ENCODE results near the gene TBC1D4.
"Not testable (repeated sequence)": the region's sequence is repeated elsewhere in the genome, so short reads cannot be mapped to it uniquely, and the experiment has no call there.

TBC1D4 gene

DNA sequence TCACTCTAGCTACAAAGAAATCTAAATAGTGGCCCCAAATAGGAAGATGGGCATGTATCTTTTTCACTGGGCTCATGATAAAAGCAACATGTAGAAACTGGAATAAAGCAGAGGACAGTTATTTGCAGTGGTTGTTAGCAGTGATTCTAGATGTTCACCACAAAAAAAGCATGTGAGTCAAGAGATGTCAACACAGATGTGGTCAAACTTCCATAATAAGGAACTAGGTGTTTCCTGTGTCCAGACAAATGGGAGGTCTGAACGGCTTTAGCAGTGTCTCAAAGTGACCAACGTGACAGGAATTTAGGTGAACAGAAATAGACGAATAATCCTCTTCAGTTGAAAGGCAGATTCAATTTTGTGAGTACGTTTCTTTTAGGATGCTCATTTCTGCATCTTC is 162.7 kb downstream of the TBC1D4 start:
- DNase-seq (ENCODE audit: low spot score), result no peak

DNA sequence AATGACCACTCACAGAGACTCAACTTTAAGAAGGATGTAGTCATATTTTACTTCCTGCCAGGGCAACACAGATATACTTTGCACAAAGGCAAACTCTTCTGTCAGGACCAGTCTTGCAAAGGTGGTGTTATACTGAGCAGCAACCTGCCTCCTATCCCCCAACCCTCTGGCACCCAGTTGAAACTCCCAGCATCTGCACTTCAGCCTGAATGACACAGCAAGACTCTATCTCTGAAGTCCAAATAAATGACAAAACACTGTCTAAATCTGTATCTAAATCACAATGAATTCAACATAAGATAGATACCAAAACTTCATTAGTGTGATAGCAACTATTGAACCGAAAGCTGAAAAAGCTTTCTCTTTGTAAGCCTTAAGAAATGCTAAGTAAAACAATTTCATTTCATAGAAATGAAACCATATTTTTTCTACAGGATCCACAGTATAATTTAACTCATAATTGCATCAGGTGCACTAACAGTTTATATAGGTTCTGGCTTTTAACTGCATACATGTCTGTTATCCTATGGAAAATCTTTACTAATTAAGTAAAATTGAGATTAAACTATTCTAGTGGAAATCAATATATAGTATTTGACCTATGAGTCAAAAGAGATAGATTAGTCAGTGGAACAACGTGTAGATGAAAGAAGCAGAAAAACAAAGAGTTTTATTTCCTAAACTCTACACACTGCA is 163.7 kb downstream of the TBC1D4 start:
- DNase-seq (ENCODE audit: low spot score), result peak; percentile 20

DNA sequence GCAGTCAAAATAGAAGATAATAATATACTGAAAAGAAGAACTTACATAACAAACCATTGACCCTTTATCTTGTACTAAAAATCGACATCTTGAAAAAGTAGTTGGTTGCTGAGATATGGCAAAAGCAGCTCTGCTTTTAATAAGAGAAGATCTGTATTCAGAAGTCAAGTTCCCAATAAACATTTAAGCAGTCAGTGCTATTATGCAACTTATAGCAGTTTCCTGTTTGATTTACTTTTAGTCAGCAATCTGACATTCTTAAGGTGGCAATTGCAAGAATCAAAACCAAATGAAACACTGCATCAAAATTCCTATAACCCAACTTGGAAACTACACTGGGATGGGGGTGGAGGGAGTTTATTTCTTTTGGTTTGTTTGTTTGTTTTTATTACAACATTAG is 165.5 kb downstream of the TBC1D4 start:
- DNase-seq (ENCODE audit: low spot score), result peak; percentile 23

DNA sequence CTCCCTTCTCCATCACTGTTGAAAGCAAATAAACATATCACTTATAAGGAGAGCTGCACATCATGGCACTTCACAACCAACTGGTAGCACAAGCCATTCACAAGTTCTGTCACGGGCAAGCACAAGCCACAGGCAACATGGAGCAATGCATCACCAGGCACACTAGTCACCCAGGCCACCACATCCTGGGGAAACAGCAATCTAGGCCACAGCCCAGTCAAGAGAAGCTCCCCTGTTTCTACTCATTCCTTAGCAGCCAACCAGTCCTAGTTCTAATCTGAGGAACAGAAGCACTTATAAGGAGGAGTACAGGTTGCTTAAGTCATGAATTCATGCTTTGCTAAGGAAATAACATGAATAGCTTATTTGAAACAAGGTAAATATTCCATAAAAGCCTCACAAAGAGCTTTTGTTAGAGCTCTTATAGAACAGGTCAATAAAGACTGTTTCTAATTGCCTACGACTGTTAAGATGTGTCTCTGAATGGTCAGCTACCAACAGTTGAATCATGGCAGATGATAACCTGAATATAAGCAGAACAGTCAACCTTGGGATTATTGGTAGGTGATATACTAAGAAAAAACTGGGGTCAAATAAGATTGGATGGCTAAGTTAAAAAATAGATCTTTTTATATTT is 169.0 kb downstream of the TBC1D4 start:
- DNase-seq (ENCODE audit: low spot score), result peak; percentile 39

DNA sequence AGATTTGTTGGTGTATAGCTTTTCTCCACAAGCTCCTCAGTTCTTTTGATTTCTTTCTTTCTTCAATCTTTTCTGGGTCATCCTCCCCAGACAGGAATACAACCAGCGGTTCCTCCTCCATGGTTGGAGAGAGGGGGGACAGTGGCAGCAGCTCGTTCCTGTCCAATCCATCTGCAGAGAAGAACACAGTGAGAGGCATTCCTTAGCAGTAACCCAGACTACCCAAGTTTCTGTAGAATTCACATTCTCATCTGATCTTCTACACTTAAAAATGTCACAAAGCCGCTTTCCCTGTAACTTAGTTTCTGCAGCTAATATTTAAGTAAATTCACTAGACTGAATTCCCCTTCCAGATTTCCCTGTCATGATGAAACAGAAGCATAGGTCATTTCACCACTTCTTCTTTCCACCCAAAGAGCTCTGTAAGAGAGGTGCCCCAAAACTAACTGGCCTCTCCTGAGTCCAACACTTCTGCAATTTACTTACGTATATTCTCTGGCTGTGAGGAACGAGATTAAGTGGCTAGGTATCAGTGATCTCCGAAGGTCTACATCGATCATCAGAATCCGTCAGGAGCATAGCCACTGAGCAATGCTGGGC is 171.9 kb downstream of the TBC1D4 start:
- no peak for DNase-seq (ENCODE audit: low spot score)

DNA sequence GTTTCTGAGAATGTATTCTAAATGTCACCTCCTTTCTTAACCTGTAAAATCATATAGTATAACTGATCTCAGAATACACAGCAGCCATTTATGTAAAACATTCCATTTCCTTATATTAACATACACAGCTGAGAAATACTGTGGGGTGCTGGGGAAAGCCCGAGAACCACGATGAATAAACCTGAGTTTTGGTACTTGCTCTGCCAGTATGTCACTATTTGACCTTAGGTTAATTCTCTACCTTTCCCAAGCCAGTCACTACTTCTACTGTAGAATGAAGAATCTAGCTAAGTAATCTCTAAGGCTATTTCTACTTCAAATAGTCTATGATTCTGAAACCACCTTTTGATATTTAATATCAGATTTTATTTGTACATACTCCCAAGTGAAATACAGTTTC is 173.7 kb downstream of the TBC1D4 start:
- no peak for DNase-seq (ENCODE audit: low spot score)

DNA sequence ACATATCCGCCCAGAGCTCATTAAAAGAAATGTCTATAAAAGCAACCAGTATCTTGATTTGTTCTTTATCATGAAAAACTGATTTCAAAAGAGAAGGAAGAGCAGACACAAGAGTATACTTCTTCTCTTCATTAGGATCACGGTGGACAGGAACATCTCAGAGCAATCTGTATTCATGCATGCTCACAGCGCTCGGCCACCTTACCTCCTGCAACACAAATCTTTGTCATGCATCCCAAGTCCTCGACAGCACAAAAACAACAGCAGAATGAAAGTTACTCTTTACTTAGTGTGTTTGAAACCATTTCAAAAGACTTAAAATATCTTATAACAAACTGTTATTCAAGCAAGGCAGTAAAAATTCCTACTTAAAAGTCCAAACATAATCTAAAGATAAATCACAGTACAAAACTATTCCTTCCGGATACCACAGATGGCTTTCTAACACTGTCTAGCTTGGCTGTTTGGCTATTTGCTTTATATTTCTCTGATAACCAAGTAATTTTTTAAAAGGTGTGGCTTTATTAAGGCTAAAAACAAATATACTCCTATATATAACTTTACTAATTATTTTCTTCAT is 174.5 kb downstream of the TBC1D4 start:
- no peak for DNase-seq (ENCODE audit: low spot score)

DNA sequence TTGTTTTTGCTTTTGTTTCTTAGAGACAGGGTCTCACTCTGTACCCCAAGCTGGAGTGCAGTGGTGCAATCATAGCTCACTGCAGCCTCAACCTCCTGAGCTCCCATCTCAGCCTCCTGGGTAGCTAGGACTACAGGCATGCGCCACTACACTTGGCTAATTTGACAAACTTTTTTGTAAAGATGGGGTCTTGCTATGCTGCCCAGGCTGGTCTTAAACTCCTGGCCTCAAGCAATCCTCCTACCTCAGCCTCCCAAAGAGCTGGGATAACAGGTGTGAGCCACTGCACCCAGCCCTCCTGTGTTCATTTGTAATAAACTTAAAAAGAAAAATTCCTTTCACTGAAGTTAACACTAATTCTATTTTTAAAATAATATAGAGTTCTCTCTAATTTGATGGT is 175.0 kb downstream of the TBC1D4 start:
- DNase-seq (ENCODE audit: low spot score), result not testable (repeated sequence)

DNA sequence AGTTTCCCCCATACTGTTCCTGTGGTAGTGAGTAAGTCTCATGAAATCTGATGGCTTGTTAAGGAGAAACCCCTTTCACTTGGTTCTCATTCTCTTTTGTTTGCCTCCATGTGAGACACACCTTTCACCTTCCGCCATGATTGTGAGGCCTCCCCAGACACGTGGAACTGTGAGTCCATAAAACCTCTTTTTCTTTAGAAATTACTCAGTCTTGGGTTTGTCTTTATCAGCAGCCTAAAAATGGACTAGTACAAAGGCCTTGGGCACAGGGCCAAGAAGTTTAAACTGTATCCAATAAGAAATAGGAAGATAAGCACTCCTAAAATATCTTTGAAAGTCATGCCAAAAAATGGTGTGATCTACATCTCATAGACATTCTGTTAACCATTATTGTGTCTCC is 176.9 kb downstream of the TBC1D4 start:
- no peak for DNase-seq (ENCODE audit: low spot score)

DNA sequence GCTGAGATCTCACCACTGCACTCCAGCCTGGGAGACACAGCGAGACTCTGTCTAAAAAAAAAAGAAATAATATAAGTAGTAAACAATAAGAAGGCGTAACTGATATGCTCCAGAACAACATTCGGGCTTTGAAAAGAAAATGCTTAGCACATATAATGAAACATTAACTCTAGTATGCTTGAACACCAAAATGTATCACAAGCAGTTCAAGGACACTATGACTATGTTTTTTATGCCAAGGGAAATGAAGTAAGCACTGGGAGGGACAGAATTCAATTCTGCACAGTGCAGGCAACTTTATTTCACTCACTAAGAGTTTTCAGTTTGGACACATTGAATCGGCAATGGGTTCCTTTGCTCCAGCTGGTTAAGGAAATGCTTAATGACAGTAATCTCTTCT is 178.7 kb downstream of the TBC1D4 start:
- DNase-seq (ENCODE audit: low spot score), result no peak

DNA sequence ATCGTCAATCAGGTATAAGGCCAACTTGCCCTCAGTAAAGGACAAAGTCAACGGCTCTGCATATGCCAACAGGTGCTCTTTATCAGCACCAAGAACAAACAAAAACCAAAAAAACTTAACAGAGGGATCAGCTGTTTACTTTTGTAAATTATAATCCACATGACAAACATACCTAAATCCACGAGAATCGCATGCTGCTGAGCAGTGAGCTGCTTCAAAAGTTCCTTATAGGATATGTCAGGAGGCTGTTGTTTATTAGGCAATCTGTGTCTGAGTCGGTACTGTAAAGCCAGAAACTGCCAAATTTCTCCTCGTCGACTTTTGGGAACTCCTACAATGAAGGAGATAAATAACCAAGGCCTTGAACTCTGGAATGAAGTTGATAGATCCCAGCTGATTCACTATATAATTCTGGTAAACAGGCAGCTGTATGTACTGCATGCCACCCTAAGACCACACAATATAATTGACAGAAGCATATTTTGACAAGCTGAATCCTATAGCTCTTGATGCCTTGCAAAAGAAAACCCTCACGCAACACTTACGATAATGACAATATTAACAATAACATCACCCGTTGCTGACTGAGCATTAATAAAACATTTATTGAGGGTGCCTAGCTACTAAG is 179.8 kb downstream of the TBC1D4 start:
- no peak for DNase-seq (ENCODE audit: low spot score)

DNA sequence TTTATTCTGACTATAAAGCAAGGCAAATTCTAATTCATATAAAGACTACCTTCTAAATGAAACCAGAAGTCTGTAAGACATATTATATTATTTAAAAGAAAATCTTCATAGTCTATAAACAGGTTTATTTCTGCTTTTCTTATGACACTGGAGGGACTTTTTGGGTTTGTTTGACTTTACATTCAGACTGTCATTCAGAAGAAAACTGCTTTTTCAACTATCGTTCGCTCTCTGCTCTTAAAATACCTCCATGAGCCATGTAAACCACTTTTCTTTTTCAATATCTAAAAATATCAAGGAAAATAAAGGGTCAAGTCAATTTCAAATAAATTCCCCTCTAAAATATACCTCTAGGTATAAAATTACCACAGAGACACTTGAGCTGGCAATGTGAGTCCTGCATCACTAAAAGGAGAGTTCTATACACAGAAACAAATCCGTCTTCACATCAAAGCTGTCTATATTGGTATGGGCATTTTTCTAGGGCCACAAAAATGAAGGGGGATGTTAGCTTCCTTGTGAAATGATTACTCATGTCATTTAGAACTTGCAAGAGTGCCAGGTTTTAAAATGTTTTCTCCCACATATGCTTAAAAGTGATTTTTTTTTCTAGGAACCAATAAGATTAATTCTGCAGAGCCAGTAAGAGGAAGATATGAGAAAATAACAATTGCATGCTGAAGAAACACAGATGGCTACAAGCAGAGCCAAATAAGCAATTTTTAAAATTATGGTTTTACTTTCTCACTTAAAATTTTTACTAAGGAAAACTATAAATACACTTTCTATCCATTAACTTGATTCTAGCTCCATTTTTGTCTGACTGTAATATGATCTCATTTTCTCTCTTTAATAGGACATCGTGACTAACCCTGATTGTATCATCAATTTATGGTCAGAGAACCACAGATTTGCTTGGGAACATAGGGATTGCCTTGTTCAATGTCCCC is 181.8 kb downstream of the TBC1D4 start:
- DNase-seq (ENCODE audit: low spot score), result peak; percentile 17

DNA sequence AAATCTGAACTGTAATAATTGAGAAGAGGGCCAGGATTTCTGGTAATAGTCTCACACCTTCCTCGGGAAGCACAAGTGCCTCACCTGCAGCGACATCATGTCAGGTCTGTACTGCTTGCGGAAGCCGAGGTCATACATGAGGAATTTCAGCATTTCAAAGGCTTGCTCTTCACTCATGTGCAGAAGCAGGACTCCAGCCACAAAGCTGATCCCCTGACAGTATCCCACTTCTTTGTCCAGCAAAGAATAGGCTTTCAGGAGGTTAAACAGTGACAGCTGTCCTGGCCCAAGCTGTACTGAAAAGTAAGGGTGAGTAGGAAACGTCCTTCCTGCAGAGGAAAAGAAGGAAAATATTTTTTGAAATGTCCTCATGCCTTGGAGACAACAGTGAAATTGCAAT is 182.7 kb downstream of the TBC1D4 start:
- DNase-seq (ENCODE audit: low spot score), result no peak

DNA sequence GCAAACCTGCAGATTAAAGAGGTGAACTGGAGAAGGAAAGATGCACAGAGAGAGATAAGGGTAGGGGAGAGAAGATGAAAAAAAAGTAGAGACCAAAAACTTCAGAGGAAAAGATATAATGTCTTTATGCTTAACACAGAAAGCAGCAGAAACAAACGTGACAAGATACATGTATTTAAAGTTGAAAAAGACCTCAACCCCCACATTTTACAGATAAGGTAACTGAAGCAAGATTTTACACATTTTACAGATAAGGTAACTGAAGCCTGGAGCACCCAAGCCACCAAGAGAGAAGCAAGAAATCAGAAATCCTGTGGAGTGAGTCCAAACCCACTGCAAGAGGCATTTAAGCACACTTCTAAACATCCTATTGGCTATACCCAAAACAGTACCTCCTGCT is 185.3 kb downstream of the TBC1D4 start:
- DNase-seq (ENCODE audit: low spot score), result no peak

DNA sequence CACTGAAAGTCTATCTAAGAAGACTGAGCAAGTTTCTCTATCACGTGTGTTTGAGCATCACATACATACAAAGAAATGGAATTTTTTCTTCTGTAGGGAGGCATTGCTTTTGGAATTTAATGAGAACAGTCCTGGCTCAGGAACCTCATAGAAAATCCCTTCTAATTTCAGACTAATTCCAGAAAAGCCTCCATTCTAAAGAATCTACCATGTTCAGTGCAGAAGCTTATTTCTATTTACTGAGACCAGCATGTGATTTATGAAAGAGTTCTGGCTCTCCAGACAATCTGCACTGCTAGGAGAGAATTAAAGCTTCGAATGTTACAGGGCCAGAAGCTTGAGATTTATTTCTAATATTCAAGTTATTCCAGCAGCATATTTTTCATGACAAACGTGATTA is 186.8 kb downstream of the TBC1D4 start:
- no peak for DNase-seq (ENCODE audit: low spot score)

DNA sequence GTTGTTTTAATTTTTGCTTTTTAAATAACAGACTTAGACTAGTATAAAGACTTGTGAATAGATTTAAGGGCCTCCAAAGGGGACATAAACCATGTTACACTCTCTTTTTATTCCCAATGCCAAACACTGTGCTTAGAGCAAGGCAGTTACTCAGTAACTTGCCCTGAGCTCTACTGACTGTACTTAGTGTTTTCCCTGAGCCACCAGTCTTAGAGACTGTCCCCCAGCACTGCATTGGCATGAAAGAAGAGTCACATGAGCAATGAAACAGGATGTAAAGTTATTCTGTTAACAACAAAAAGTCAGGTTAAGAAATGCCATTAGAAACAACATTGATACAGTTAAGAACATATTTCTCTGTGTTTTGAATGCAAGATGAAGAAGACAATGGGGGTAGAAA is 187.9 kb downstream of the TBC1D4 start:
- DNase-seq (ENCODE audit: low spot score), result no peak

DNA sequence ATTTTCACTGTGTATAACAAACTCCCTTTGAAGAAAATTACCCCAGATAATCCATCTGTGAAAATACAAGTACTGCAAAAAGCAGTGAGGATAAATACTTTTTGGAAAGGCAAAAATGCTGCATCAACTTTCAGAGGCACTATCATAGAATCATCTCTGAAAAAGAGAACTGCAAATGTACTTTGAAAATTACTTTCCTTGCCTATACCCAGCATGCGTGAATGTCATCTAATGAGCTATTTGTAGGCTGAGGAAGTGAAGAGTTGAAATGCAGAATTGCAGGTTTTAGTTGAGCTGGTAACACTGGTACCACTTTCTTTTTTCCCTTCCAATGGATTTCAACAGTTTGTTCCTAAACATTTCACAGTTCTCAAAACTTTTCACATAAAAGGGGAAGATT is 196.7 kb downstream of the TBC1D4 start:
- DNase-seq (ENCODE audit: low spot score), result no peak

DNA sequence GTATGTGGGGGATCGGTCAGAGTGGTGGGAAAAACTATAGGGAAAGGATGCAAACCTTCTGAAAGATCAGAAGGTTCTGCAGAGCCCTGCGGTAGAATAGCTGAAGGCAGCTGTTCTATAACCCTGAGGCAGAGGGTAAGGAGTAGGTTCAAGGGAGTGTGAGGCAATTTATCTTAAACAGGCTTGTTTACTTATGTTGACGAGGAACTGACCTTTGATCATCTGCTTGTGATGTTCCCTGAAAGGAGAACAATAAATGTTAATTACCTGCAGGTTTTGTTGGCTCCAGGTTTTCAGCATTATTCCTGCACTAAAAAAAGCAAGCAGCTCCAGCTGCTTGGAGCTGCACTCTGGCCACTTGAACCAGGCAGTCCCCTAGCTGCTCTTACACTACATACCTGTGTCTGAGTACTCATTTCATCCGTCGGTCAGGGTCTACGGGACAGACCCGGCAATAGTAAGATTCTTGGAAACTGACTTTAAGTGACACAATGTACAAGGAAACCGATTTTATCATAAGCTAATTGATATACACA is 202.1 kb downstream of the TBC1D4 start:
- DNase-seq (ENCODE audit: low spot score), result no peak

DNA sequence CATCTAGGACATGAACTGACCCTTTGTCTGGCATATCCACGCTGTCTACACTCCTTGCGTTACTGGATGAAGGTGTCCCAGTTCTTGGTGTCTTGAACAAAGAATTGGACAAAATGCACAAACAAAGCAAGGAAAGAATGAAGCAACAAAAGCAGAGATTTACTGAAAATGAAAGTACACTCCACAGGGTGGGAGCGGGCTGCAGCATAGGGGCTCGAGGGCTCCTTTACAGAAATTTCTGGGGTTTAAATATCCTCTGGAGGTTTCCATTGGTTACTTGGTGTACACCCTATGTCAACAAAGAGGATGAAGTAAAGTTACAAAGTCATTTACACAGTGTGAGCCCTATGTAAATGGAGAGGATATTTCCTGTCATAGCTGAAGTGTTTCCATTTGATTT is 208.3 kb downstream of the TBC1D4 start:
- DNase-seq (ENCODE audit: low spot score), result not testable (repeated sequence)

DNA sequence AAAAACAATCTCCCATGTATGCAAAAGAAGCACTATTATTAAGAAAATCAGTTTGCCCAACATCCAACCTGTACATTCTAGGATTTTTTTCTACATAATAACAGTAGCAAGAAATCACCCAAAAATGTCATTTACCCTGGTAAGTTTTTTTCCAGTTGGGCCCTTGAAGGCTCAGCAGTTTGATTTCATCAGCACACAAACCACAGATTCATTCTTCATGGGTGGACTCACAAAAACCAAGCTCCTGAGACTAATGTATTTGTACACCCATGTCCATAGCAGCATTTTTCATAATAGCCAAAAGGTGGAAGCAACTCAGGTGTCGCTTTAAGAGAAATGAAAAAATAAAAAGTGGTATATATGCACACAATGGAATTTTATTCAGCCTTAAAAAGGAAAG is 210.1 kb downstream of the TBC1D4 start:
- no peak for DNase-seq (ENCODE audit: low spot score)

DNA sequence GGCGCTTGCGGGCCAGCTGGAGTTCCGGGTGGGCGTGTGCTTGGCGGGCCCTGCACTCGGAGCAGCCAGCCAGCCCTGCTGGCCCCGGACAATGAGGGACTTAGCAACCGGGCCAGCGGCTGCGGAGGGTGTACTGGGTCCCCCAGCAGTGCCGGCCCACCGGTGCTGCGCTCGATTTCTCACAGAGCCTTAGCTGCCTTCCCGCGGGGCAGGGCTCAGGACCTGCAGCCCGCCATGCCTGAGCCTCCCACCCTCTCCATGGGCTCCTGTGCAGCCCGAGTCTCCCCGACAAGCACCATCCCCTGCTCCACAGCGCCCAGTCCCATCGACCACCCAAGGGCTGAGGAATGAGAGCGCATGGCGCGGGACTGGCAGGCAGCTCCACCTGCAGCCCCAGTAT is 213.5 kb downstream of the TBC1D4 start:
- DNase-seq (ENCODE audit: low spot score), result not testable (repeated sequence)

All from CD4-positive, alpha-beta T cell treated with Interleukin-2 at 100 ng/mL for 4 hours (primary cell).